KOPT-K1 (cell line): ENCODE data around the gene APMAP.

Experiments used
- H3K27ac ChIP-seq: fragments of 200-600 bp; sonication (generic); 2 replicates; pipeline ENCODE4 v1.5.1; 2016; ENCODE audit warnings: antibody characterized with exemption, mild to moderate bottlenecking, low read depth, low read length; ENCODE audit not compliant: poor library complexity, severe bottlenecking
- H3K36me3 ChIP-seq: fragments of 200-600 bp; sonication (generic); 2 replicates; pipeline ENCODE4 v1.5.1; 2017; ENCODE audit warnings: antibody characterized with exemption, mild to moderate bottlenecking, low read length, moderate library complexity; ENCODE audit not compliant: insufficient read depth
- H3K9me3 ChIP-seq: fragments of 200-600 bp; sonication (generic); 2 replicates; pipeline ENCODE4 v1.5.1; 2017; ENCODE audit warnings: antibody characterized with exemption, low read length, mild to moderate bottlenecking; ENCODE audit not compliant: insufficient read depth, poor library complexity, severe bottlenecking

The APMAP gene

DNA sequence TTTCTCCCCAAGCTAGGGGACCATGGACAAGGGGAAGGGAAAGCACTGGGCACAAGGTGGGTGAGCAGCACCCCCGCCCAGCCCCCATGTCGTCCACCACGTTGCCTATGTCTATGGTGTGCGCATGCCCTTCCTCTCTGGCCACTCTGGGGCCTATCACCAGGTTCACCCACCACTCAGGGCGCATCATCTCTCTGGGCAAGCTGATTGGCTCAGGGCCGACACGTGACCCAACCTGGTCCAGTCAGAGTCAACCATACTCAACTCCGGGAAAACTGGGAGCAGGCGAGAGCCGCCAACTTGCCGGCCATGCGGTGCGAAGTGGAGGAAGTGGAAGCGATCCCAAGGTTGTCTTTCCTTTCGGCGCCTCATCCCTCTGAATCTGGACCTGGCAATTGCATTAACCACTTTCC is 39.5 kb upstream of the APMAP start:
- Histone ChIP-seq H3K27ac (no peak overlapping the region), H3K9me3 (no peaks in the 10 kb centered on the region), H3K36me3 (peaks cover 28% of the 10 kb centered on the region)

DNA sequence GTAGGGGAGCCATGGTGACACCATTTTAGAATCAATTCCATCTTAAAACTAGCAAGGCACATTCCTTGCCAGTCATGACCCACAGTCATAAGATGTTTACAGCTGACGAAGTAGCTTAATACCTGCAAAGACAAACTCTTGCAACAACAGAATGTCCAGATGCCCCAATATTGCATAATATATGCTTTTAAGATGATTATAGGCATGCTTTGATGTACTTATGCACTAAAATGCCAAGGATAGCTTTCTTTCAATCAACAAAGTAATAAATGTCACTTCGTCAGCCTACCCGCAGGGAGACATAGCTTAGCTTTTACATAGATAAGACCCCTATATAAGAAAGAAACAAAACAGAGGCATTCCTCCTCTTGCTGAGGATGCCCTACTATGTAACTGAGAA is 38.7 kb upstream of the APMAP start:
- Histone ChIP-seq H3K9me3 (no peaks in the 10 kb centered on the region), H3K27ac (no peak overlapping the region), H3K36me3 (peaks cover 29% of the 10 kb centered on the region)

DNA sequence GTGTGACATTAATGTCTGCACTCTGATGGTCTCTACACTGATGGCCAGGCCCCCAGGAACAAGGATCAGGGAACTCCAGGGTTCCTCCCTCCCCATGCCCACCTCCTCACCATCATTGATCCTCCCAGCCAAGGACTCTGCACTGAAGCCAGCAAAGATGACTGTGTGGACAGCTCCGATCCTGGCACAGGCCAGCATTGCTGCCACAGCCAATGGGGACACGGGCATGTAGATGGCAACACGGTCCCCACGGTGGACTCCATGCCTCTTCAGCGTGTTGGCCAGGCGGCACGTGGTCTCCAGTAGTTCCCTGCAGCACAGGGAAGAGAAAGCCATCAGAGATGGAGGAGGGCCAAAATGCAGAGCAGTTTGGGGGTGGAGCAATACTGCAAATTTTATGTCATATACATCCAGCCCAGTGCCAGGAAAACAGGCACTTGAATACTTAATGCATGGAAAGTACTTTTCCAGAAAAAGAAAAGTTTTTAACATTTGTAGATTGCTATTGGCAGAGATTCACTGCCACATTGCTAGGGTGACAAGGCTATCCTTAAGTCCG is 38.2 kb upstream of the APMAP start:
- peaks cover 34% of the 10 kb centered on the region for H3K36me3 ChIP-seq
- H3K27ac ChIP-seq, result no peak overlapping the region
- no peaks in the 10 kb centered on the region for H3K9me3 ChIP-seq

DNA sequence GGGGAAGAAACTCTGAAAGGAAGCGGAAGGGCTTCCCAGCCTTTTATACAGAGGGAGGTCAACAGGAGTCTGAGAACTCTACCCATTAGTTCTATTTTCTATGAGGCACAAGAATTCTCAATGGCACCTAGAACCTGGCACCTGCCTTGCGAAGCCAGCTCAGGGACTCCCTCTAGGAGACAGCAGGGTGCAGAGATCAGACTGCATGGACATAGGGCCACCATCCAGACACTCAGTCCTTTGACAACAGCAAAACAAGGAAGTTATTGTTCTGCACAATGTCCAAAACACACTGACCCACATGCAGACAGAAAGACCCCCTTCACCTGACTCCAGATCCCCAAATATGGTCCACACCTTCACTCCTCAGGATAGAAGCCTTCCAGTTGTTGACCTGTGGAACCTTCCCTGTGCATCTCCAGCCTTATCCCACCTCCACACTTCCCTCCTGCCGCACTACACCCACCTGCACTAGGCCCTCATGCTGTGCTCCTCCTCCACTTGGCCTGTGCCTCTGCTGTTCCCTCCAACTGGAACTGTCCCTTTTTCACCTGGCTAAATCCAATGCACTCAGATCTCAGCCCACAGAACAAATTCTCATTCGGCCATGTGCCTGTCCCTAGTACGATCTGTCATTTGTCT is 37.6 kb upstream of the APMAP start:
- Histone ChIP-seq H3K36me3 (peaks cover 37% of the 10 kb centered on the region), H3K9me3 (no peaks in the 10 kb centered on the region), H3K27ac (no peak overlapping the region)

DNA sequence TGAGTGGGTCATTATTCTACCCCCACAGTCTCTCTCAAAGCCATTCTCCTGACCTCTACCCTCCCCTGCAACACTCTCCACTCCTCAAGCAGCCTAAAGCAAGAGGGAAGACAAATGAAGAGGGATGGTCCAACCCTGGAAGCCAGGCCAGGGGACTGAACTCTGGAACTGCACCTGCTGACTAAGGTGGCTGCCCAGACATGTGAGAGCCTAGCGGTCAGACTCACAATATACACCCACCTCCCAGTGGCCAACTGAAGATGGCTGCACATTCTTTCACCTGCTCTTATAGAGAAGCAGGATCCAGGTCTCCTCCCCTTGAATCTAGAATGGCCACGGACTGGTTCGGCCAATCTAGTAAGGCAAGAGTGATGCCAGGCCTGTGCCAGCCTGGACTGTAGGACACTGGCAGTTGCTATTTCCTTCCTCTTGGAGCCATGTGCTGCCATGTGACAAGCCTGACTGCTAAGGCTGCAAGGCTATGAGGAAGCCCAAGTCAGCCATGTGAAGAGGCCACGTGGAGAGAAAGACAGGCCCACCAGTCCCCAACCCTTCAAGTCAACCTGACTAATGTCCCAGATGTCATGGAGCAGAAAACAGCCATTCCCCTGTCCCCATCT is 33.5 kb upstream of the APMAP start:
- Histone ChIP-seq H3K27ac (peak overlapping the region; percentile 28), H3K9me3 (no peaks in the 10 kb centered on the region), H3K36me3 (peaks cover 69% of the 10 kb centered on the region)

DNA sequence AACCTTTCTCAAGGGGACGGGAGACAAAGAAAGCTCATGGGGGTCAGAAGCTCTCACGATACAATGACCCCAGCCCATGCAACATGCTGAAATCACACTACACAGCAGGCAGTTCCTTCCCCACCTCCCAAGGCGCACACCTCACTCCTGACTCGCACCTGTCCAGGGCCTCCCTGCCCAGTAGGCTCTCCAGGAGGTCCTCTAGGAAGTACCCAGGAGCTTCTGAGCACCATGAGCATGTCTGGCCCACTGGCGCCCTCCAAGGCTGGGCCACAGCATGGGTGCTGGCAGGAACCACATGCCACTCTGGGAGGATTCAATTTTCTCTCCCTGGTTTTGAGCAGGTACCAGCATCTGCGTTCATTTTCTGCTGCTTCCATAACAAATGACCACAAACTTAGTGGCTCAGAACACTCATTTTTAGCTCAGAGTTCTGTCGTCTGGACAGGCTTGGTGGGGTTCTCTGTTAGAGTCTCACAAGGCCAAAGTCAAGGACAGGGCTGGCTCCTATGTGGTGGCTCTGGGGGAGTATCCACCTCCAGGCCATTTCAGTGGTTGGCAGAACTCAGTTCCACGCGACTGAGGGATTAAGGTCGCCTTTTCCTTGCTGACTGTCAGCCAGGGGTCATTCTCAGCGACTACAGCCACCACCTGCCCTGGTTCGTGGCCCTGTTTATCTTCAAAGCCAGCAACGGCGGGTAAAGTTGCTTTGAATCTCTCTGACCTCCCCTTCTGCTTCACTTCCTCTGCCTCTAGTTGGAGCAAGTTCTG is 32.7 kb upstream of the APMAP start:
- H3K36me3 ChIP-seq, result peaks cover 71% of the 10 kb centered on the region
- H3K27ac ChIP-seq, result peak overlapping the region; percentile 28
- H3K9me3 ChIP-seq, result no peaks in the 10 kb centered on the region

DNA sequence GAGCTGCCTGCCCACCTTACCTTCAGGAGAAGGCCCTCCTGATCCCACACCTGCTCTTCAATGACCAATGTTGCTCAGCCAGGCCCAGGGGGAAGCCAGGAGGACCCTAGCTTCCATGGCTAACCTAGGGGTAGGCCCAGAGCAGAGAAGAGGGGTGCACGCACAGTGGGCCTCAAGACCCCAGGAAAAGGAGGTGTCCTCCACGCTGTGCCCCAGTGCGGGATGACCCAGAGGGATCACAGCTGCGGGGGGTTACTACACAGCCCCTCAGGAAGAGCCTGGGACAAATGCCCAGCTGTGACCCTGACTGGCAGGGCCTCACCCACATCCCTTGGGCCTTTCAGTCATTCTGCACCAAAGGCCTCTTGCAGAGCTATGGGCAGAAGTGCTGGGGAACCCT is 31.6 kb upstream of the APMAP start:
- H3K9me3 ChIP-seq, result no peaks in the 10 kb centered on the region
- H3K36me3 ChIP-seq, result peaks cover 70% of the 10 kb centered on the region
- H3K27ac ChIP-seq, result no peak overlapping the region

DNA sequence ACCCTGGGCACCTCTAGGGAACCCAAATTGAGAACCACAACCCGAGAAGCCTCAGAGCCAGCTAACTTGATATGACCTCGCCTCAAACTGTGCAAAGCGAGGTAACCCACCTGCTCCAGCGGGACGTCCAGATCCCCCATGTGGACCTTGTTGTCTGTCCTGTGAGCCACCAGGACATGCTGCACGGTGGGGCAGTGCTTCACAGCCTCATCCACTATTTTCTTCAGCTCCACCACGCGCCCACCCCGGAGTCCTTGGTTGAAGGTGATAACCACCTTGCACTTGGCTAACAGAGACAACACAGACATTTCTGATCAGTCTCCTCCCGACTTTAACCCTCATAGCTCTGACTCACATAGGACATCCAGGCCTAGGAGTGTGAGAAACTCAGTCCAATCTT is 30.8 kb upstream of the APMAP start:
- Histone ChIP-seq H3K36me3 (peaks cover 70% of the 10 kb centered on the region), H3K27ac (no peak overlapping the region)

GRCh38 chr20:25022680-25023079 is 30.1 kb upstream of the APMAP start:
- H3K27ac ChIP-seq, result no peak overlapping the region
- H3K9me3 ChIP-seq, result no peaks in the 10 kb centered on the region
- H3K36me3 ChIP-seq, result peaks cover 74% of the 10 kb centered on the region

More for the DNA sequence above, 30.8 kb upstream of the APMAP start:
- no peaks in the 10 kb centered on the region for H3K9me3 ChIP-seq

- Histone ChIP-seq H3K9me3 (no peaks in the 10 kb centered on the region), H3K27ac (no peak overlapping the region), H3K36me3 (peaks cover 88% of the 10 kb centered on the region)
Measured at GRCh38 chr20:25021336-25021735, 28.8 kb upstream of the APMAP start.

GRCh38 chr20:25020901-25021301 is 28.4 kb upstream of the APMAP start:
- Histone ChIP-seq H3K27ac (no peak overlapping the region), H3K36me3 (peaks cover 88% of the 10 kb centered on the region), H3K9me3 (no peaks in the 10 kb centered on the region)

- no peaks in the 10 kb centered on the region for H3K9me3 ChIP-seq
- peaks cover 90% of the 10 kb centered on the region for H3K36me3 ChIP-seq
- H3K27ac ChIP-seq, result no peak overlapping the region
Measured at GRCh38 chr20:25020345-25020744, 27.8 kb upstream of the APMAP start.

DNA sequence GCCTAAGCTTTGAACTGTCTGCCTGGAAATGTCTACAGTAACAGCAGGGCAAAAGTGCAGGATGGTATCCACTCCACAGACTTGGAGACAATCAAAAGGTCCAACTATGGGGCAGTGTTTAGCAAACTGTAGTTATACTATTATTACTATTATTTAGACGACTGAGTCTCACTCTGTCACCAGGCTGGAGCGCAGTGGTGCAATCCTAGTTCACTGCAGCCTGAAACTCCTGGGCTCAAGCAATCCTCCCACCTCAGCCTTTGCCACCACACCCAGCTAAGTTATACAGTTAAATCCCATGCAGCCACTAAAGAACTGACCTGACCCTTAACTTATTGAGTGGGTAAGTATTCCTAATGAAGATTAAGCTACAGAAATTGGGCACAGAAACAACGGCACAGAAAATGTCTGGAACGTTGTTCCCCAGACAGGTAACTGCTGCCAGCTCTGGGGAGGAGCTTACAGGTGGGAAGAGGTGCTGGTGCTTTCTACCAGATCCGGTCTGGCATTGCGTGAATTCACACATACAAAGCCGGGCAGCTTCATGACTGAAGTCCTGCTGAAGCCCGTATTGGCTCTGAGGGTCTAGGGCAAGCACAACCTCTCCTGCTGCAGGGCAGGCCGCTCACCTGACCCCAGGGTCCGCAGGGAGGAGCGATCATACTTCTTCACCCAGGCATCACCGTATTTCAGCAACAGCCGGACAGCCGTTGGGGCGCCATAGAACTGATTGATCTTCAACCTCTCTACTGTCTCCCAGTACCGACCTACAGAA is 27.0 kb upstream of the APMAP start:
- Histone ChIP-seq H3K27ac (no peak overlapping the region), H3K36me3 (peaks cover 91% of the 10 kb centered on the region), H3K9me3 (no peaks in the 10 kb centered on the region)

- Histone ChIP-seq H3K9me3 (no peaks in the 10 kb centered on the region), H3K36me3 (peaks cover 96% of the 10 kb centered on the region), H3K27ac (no peak overlapping the region)
Measured at GRCh38 chr20:25018841-25019240, 26.3 kb upstream of the APMAP start.

- H3K27ac ChIP-seq, result no peak overlapping the region
Measured at GRCh38 chr20:25018425-25018824, 25.9 kb upstream of the APMAP start.

More at GRCh38 chr20:25018425-25018824, 25.9 kb upstream of the APMAP start:
- Histone ChIP-seq H3K36me3 (peaks cover 96% of the 10 kb centered on the region), H3K9me3 (no peaks in the 10 kb centered on the region)
